Natural killer cell (primary cell): ENCODE data around the gene SRC. TPM values are rescaled to one million over a fixed set of nuclear protein-coding genes. Genes with fewer than 3 reads are reported as not detected.
A peak's percentile ranks its signal among the peaks of the same experiment; 100 is the strongest.

ENCODE experiments used
- ATAC-seq, 3 donors: fragments of 150-1000 bp in 2 of 3; fragments of 200-7000 bp in 1 of 3; cut with Tn5 transposase; 1 replicate in 1 of 3; 2 replicates in 2 of 3; pipeline ENCODE4 v1.10.0; 2021; ENCODE audit warnings: mild to moderate bottlenecking in 2 of 3, moderate library complexity in 2 of 3
- DNase-seq, 2 donors: peaks; one replicate each; pipeline versions ENCODE4 v3.0.0 to v3.0.0-alpha.2; 2013 to 2021; ENCODE audit warnings: mixed read lengths in 1 of 2
- H3K27ac ChIP-seq: one replicate; pipeline ENCODE4 v1.5.1; 2013; ENCODE audit warnings: mild to moderate bottlenecking, low read length
- H3K27me3 ChIP-seq: one replicate; pipeline ENCODE4 v1.6.1; 2013; ENCODE audit warnings: low read length; ENCODE audit not compliant: control insufficient read depth, insufficient read depth
- H3K36me3 ChIP-seq: one replicate; pipeline ENCODE4 v1.6.1; 2013; ENCODE audit warnings: low read length; ENCODE audit not compliant: control insufficient read depth, insufficient read depth
- H3K4me1 ChIP-seq: one replicate; pipeline ENCODE4 v1.6.1; 2013; ENCODE audit warnings: low read length; ENCODE audit not compliant: control insufficient read depth, insufficient read depth
- H3K4me3 ChIP-seq: one replicate; pipeline ENCODE4 v1.5.1; 2013; ENCODE audit warnings: low read length
- H3K9me3 ChIP-seq: one replicate; pipeline ENCODE4 v1.6.1; 2013; ENCODE audit warnings: low read length; ENCODE audit not compliant: control insufficient read depth, insufficient read depth
- H3K27ac Mint-ChIP-seq, 2 donors: one replicate each; pipeline ENCODE4 v1.8.0; 2022; ENCODE audit warnings: mild to moderate bottlenecking in 2 of 2, mixed read lengths in 2 of 2, moderate library complexity in 1 of 2
- H3K27me3 Mint-ChIP-seq, 2 donors: one replicate each; pipeline ENCODE4 v1.8.0; 2022; ENCODE audit warnings: low read depth in 2 of 2, mixed read lengths in 2 of 2
- H3K36me3 Mint-ChIP-seq: one replicate; pipeline ENCODE4 v1.8.0; 2022; ENCODE audit warnings: mixed read lengths
- H3K4me1 Mint-ChIP-seq, 2 donors: one replicate each; pipeline ENCODE4 v1.8.0; 2022; ENCODE audit warnings: mixed read lengths in 2 of 2
- H3K4me3 Mint-ChIP-seq: one replicate; pipeline ENCODE4 v1.8.0; 2022; ENCODE audit warnings: mild to moderate bottlenecking, moderate library complexity, mixed read lengths
- H3K9me3 Mint-ChIP-seq, 2 donors: one replicate each; pipeline ENCODE4 v1.8.0; 2022; ENCODE audit warnings: mixed read lengths in 2 of 2
- WGBS: methylation state at CpG from one replicate; pipeline ENCODE4 v1.1.7; 2013; ENCODE audit warnings: missing lambda C conversion rate; ENCODE audit not compliant: insufficient coverage; 5-methylcytosine and 5-hydroxymethylcytosine counted together
- intact Hi-C: fragments of 100-400 bp; cut with micrococcal nuclease; formaldehyde crosslinking; loops from one replicate; pipeline ENCODE4 v1.14.2; 2022
- total RNA-seq, 4 donors: library from RNA; stranded (reverse); fragments of 120-200 nt in 1 of 4; gene quantifications; one replicate each; pipeline versions ENCODE4 v1.2.3 to v1.2.4, GENCODE V29; 2013 to 2022
- TF ChIP-seq, protein P1 (sequence below): fragments of 200-600 bp; IDR thresholded peaks from one replicate; pipeline ENCODE4 v1.8.0; 2022; ENCODE audit warnings: antibody characterized with exemption

SRC gene
- total RNA-seq, 3 donors from 2014 or later (not counting 1 experiment from before 2014, with no cell fraction given) = 2.3 to 15.6 (median 10.5) TPM

DNA sequence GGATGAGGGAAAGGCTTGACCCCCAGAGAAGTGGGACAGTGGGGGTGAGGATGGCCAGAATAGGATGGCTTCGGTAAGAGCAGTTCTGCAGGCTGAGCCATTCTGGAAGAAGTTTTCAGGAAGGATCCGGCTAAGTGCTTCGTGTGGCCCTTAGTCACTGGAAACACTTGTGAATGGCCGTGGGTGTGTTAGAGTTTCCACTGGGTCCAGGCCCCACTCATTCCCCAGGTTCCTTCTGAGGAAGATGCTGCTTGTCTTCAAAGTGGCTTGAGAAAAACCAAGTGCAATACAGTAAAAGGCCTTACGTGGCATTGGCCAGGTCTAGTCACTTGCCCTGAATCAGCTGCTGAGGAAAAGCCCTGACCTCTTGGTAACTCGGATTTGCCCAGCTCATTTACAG, 28.6 kb upstream of the SRC start:
- no peaks in the 10 kb centered on the region for H3K9me3 ChIP-seq
- H3K36me3 ChIP-seq = peaks cover 5% of the 10 kb centered on the region
- 94% methylated on average over 6 of the region's 6 CpGs for WGBS
- Mint-ChIP-seq H3K4me1 (peaks cover 34 to 40% of the 10 kb centered on the region in 2 donors), H3K27me3 (no peaks in the 10 kb centered on the region), H3K36me3 (no peaks in the 10 kb centered on the region), H3K27ac (peak overlapping the region; percentile 89 to 94), H3K9me3 (no peaks in the 10 kb centered on the region), H3K4me3 (no peak overlapping the region)
- H3K27me3 ChIP-seq = no peaks in the 10 kb centered on the region
- TF ChIP-seq, protein P1, sequence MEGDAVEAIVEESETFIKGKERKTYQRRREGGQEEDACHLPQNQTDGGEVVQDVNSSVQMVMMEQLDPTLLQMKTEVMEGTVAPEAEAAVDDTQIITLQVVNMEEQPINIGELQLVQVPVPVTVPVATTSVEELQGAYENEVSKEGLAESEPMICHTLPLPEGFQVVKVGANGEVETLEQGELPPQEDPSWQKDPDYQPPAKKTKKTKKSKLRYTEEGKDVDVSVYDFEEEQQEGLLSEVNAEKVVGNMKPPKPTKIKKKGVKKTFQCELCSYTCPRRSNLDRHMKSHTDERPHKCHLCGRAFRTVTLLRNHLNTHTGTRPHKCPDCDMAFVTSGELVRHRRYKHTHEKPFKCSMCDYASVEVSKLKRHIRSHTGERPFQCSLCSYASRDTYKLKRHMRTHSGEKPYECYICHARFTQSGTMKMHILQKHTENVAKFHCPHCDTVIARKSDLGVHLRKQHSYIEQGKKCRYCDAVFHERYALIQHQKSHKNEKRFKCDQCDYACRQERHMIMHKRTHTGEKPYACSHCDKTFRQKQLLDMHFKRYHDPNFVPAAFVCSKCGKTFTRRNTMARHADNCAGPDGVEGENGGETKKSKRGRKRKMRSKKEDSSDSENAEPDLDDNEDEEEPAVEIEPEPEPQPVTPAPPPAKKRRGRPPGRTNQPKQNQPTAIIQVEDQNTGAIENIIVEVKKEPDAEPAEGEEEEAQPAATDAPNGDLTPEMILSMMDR = no peak
- H3K4me1 ChIP-seq = peaks cover 25% of the 10 kb centered on the region
- no peak overlapping the region for H3K4me3 ChIP-seq
- ATAC-seq = no peak
- no peak for DNase-seq
- H3K27ac ChIP-seq = no peak overlapping the region
- intact Hi-C loops = no loop called here

DNA sequence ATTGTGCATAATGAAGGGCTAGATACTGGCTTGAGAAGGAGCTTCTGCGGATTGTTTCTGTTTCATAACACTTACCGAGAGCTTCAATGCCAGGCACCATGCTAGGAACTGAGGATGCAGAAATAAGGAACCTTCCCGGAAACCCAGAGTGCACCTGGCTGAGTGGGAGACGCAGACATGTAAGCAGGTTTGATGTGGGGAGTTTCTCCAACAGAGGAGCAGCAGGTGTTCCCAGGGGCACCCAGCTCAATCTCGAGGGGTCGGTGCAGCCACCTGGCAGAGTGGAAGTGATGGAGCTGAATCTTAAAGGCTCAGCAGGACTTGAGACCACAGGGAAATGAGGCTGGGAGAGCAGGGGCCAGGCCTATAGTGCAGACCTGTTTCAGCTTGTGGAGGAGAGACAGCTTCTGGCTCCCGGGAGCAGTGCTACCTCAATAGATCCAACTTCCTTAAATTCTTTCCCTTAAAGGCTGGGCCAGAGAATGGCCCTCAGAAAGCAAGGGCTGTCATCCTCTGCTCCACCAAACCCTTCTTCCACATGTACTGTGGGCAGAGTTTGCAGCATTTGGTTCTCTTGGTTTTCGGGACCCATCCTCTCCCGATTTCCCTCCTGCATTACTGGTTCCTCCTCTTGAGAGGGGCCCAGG, 27.8 kb upstream of the SRC start:
- no peak for DNase-seq
- H3K4me3 Mint-ChIP-seq = no peak overlapping the region
- H3K36me3 Mint-ChIP-seq = no peaks in the 10 kb centered on the region
- H3K27ac Mint-ChIP-seq = peak overlapping the region; percentile 59 to 89
- H3K9me3 Mint-ChIP-seq = no peaks in the 10 kb centered on the region
- 83% methylated on average over 9 of the region's 9 CpGs for WGBS
- no peak overlapping the region for H3K27ac ChIP-seq
- TF ChIP-seq, protein P1 = no peak
- peaks cover 34 to 40% of the 10 kb centered on the region in 2 donors for H3K4me1 Mint-ChIP-seq
- peaks cover 4% of the 10 kb centered on the region for H3K36me3 ChIP-seq
- H3K27me3 Mint-ChIP-seq = no peaks in the 10 kb centered on the region
- intact Hi-C loops = no loop called here
- H3K9me3 ChIP-seq = no peaks in the 10 kb centered on the region
- no peak for ATAC-seq
- H3K4me3 ChIP-seq = no peak overlapping the region
- H3K4me1 ChIP-seq = peaks cover 25% of the 10 kb centered on the region
- H3K27me3 ChIP-seq = no peaks in the 10 kb centered on the region

DNA sequence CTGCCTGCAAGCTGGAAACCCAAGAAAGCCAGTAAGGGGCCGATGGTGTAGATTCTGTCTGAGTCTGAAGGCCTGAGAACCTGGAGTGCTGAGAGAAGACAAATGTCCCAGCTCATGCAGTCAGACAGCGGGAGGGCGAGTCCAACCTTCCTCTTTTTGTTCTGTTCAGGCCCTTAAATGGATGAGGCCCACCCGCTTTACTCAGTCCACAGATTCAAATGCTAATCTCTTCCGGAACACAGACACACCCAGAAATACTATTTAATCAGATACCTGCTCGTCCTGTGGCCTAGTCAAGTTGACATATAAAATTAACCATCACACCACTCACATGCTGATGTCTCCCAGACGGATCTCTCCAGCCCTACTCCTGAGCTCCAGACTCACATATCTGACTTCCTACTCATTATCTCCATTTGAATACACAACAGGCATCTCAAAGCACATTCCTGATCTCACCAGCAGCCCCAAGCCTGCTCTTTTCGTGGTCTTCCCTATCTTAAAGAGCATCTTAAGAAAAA, 26.7 kb upstream of the SRC start:
- peak overlapping the region; percentile 8 to 50 for H3K27ac Mint-ChIP-seq
- no peak overlapping the region for H3K4me3 Mint-ChIP-seq
- no peaks in the 10 kb centered on the region for H3K27me3 ChIP-seq
- H3K27ac ChIP-seq = no peak overlapping the region
- no peaks in the 10 kb centered on the region for H3K9me3 ChIP-seq
- no peak for DNase-seq
- H3K27me3 Mint-ChIP-seq = no peaks in the 10 kb centered on the region
- H3K36me3 Mint-ChIP-seq = no peaks in the 10 kb centered on the region
- H3K9me3 Mint-ChIP-seq = no peaks in the 10 kb centered on the region
- no peak overlapping the region for H3K4me3 ChIP-seq
- H3K4me1 ChIP-seq = peaks cover 25% of the 10 kb centered on the region
- TF ChIP-seq, protein P1 = no peak
- WGBS = 88% methylated on average over 7 of the region's 8 CpGs
- H3K4me1 Mint-ChIP-seq = peaks cover 27 to 31% of the 10 kb centered on the region in 2 donors
- peaks cover 4% of the 10 kb centered on the region for H3K36me3 ChIP-seq
- intact Hi-C loops = no loop called here
- ATAC-seq = no peak

DNA sequence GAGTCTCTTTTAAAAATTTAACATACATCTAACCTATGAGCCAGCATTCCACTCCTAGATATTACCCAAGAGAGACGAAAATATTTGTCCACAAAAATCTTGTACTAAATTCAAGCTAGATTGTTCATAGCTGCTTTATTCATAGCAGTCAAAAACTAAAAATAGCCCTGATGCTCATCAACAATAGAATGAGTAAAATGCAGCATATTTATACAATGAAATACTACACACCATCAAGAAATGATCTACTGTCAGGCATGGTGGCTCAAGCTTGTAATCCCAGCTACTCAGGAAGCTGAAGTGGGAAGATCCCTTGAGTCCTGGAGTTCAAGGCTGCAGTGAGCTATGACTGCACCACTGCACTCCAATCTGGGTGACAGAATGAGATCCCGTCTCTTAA, 22.0 kb upstream of the SRC start:
- Mint-ChIP-seq H3K27me3 (no peaks in the 10 kb centered on the region), H3K36me3 (no peaks in the 10 kb centered on the region)

More for the DNA sequence above, 22.0 kb upstream of the SRC start:
- WGBS = 92% methylated on average over 1 of the region's 2 CpGs
- Histone ChIP-seq H3K27ac (no peak overlapping the region), H3K9me3 (no peaks in the 10 kb centered on the region), H3K27me3 (no peaks in the 10 kb centered on the region), H3K4me3 (no peak overlapping the region), H3K36me3 (no peaks in the 10 kb centered on the region), H3K4me1 (no peaks in the 10 kb centered on the region)
- Mint-ChIP-seq H3K27ac (no peak overlapping the region), H3K4me3 (no peak overlapping the region), H3K9me3 (no peaks in the 10 kb centered on the region), H3K4me1 (no peaks in the 10 kb centered on the region)
- no peak for DNase-seq
- ATAC-seq = no peak
- intact Hi-C loops = no loop called here
- TF ChIP-seq, protein P1 = no peak
